WERI-Rb-1 (cell line): ENCODE results near the gene EID2.

Source experiments
- DNase-seq: peaks from one replicate; pipeline ENCODE4 v3.0.0-alpha.2; 2020
- H3K27ac ChIP-seq: fragments of 250-450 bp; sonication (Bioruptor Pico); 2 replicates; pipeline ENCODE4 v1.5.1; 2020; ENCODE audit warnings: mild to moderate bottlenecking, moderate library complexity
- H3K27me3 ChIP-seq: fragments of 250-450 bp; sonication (Bioruptor Pico); 2 replicates; pipeline ENCODE4 v1.5.1; 2021; ENCODE audit warnings: mild to moderate bottlenecking, low read depth, moderate library complexity; ENCODE audit not compliant: insufficient read depth, severe bottlenecking
- H3K36me3 ChIP-seq: fragments of 250-450 bp; sonication (Bioruptor Pico); 2 replicates; pipeline ENCODE4 v1.5.1; 2020; ENCODE audit warnings: mild to moderate bottlenecking, moderate library complexity
- H3K4me3 ChIP-seq: 2 replicates; pipeline ENCODE4 v1.5.1; 2011; ENCODE audit warnings: low read depth, mild to moderate bottlenecking, control low read depth, low read length
- H3K9me3 ChIP-seq: fragments of 250-450 bp; sonication (Bioruptor Pico); 2 replicates; pipeline ENCODE4 v1.5.1; 2021; ENCODE audit warnings: mild to moderate bottlenecking, moderate library complexity; ENCODE audit not compliant: severe bottlenecking
- CTCF ChIP-seq: IDR thresholded peaks from 2 replicates; pipeline ENCODE4 v1.5.1; 2011; ENCODE audit warnings: low read depth, mild to moderate bottlenecking, control low read depth, inconsistent platforms, low read length

The EID2 gene

GRCh38 chr19:39568604-39569003, 28.6 kb upstream of the EID2 start:
- H3K9me3 ChIP-seq, result no peaks in the 10 kb centered on the region
- peaks cover 63% of the 10 kb centered on the region for H3K27me3 ChIP-seq
- H3K36me3 ChIP-seq, result no peaks in the 10 kb centered on the region
- DNase-seq, result no peak
- TF ChIP-seq CTCF, result no peak
- no peak overlapping the region for H3K4me3 ChIP-seq
- no peak overlapping the region for H3K27ac ChIP-seq

DNA sequence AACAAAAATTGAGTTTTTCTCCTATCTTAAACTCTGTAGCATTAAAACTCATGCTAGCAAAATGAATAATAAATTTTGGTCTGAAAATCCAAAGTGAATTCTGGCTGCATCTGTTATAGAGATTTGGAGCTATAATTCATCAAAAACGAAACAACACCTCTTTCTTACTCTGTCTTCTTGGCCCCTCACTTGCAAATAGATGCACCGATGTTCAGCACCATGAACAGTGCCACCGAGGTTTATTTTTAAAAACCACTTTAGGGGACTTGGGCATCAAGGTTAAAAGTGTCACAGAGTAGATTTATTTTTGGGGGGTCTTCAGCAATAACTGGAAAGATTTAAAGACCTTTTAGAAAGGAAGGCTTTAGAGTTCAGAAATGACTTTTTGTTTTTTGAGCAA, 26.1 kb upstream of the EID2 start:
- DNase-seq, result no peak
- Histone ChIP-seq H3K27ac (no peak overlapping the region), H3K4me3 (no peak overlapping the region), H3K36me3 (no peaks in the 10 kb centered on the region), H3K27me3 (peaks cover 67% of the 10 kb centered on the region), H3K9me3 (no peaks in the 10 kb centered on the region)
- no peak for TF ChIP-seq CTCF

DNA sequence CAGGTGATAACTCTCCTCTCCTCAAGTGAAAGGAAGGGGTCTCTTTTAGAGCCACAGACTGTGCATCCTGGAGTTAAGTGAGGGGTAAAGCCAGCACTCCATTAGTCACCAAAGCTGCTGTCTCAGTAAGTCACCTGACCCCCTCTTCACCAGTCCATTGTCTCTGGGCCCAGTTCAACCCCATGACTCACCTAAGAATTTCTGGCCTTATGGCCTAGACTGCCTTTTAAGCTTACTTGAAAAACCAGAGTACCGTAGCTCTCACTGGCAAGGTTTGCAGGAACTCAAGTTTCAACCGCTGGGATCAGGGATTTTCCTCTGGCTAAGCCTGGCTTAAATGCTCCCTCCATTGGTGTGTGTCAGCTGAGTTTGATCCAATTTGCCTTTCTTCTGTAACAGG, 23.4 kb upstream of the EID2 start:
- H3K27ac ChIP-seq, result no peak overlapping the region

DNA sequence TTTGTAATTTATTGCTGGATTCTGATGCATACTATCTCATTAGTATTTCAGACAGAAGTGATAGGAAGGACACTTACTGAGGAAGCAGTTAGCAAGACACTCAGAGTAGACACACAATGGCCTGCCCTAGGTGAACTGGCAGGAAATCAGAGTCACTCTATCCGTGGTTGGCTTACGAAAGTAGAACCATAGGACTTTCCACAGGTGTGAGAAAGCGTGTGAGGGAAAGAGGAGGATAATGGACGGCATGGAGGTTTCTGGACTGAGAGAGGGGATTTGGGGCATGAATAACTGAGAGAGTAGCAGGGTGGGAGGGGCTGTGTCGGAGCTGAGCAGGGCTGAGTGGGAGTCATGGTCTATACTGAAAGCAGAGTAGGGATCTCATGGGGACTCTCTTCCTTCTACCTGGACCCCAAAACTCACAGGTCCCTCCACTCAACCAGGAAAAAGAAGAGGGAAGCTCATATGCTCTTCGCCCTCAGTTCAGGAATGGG, 18.7 kb upstream of the EID2 start:
- Histone ChIP-seq H3K9me3 (no peaks in the 10 kb centered on the region), H3K27me3 (peaks cover 61% of the 10 kb centered on the region), H3K27ac (no peak overlapping the region), H3K36me3 (no peaks in the 10 kb centered on the region), H3K4me3 (no peak overlapping the region)
- no peak for DNase-seq
- no peak for TF ChIP-seq CTCF

More for the DNA sequence above, 23.4 kb upstream of the EID2 start:
- TF ChIP-seq CTCF, result no peak
- no peaks in the 10 kb centered on the region for H3K36me3 ChIP-seq
- peaks cover 62% of the 10 kb centered on the region for H3K27me3 ChIP-seq
- DNase-seq, result peak; percentile 28
- H3K4me3 ChIP-seq, result no peak overlapping the region
- H3K9me3 ChIP-seq, result no peaks in the 10 kb centered on the region

DNA sequence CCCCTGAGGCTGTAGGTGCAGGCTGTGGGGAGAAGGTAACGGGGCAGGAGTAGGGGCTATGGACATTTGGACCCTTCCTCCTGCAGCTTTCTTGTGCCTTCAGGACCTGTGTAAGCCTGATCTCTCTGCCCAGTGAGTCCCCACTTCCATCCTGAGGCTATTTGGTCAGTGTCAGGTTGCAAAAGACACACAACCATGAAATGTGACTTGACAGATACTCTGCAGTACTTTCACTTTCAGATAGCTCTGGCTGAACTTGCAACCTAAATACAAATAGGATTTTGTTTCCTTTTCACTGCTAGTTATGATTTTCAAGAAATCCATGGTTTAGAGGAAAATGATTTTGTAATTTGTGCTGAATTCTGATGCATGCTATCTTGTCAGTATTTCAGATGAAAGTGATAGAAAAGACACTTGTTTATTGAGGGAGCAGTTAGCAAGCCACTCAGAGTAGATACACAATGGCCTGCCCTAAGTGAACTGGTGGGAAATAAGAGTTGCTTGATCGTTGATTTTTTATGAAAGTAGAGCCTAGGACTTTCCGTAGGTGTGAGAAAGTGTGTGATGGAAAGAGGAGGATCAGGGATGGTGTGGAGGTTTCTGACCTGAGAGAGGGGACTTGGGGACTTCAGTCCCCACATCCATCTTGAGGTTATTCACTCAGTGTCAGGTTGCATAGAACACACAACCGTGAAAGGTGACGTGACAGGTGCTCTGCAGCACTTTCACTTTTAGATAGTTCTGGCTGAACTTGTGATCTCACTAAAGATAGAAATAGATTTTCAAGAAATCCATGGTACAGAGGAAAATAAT, 18.1 kb upstream of the EID2 start:
- H3K27me3 ChIP-seq, result peaks cover 66% of the 10 kb centered on the region
- H3K9me3 ChIP-seq, result no peaks in the 10 kb centered on the region
- no peak overlapping the region for H3K4me3 ChIP-seq
- no peak overlapping the region for H3K27ac ChIP-seq
- H3K36me3 ChIP-seq, result no peaks in the 10 kb centered on the region
- TF ChIP-seq CTCF, result no peak
- no peak for DNase-seq
